EH (cell line): ENCODE measurements around the gene CSF1R.
A peak's percentile ranks its signal among the peaks of the same experiment; 100 is the strongest.

Experiments
- DNase-seq: peaks from one replicate; pipeline ENCODE4 v3.0.0-alpha.2; 2015; ENCODE audit warnings: low read depth

The CSF1R gene

DNA sequence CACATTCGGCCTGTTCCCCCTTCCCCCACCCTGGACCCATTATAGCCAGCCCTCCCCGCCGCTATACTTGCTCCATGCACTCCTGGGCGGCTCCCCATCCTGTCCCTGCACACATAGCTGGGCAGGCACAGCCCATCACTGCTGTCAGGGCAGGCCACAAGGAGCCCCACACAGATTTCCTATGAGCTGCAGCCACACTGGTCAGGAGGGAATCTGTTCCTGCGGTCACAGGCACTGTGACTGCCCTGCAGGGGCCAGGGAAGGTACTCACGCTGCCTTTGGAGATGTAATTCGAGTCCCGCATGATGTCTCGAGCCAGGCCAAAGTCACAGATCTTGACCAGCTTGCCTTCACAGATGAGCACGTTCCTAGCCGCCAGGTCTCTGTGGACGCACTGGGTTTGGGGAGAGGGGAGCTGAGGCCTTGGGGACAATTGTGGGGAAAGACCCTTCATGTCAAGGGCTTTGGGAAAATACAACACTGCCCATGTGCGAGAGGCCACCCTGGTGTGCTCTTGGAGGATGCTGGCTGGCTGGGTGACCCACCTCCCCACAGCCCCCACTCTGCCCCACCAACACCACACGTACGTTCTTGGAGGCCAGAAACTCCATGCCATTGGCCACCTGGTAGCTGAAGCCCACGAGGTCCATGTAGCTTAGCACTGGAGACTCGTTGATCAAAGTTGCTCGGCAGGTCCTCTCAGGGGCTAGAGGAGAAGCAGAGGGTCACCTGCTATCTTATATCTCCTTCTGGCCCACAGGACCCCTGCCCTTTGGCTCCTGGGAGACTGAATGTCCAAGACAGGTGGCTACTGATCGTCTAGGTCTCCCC lies 34.5 kb upstream of the CSF1R start:
- no peak for DNase-seq

- no peak for DNase-seq
These were observed 33.7 kb upstream of the CSF1R start for GRCh38 chr5:150120062-150120441.

DNA sequence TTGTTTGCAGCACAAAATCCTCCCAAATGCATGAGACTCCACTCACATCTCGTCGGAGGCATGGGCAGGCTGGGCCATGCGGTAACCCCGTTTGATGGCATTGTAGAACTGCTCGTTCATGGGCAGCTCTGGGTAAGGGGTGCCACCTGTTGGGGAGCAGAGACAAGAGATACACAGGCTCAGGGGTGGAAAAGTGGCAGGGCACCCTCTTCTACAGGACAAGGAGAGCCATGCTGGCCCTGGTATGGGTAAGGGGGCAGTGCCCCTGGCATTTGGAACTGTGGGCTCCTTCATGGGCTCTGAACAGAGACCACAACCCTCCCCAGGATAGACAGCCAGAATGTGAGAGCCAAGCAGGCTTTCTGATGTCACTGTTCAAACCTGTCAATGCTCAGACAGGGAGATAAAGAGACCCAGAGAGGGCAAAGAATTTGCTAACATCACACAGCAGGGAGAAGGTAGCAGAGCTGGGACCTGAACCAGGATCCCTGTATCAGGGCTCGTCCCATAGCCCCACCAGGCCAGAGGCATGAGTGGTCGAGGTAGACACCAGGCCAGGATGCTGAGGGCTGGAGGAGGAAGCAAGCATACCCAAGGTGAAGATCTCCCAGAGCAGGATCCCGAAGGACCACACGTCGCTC lies 33.2 kb upstream of the CSF1R start:
- no peak for DNase-seq

GRCh38 chr5:150118561-150119229 lies 32.3 kb upstream of the CSF1R start:
- no peak for DNase-seq

DNA sequence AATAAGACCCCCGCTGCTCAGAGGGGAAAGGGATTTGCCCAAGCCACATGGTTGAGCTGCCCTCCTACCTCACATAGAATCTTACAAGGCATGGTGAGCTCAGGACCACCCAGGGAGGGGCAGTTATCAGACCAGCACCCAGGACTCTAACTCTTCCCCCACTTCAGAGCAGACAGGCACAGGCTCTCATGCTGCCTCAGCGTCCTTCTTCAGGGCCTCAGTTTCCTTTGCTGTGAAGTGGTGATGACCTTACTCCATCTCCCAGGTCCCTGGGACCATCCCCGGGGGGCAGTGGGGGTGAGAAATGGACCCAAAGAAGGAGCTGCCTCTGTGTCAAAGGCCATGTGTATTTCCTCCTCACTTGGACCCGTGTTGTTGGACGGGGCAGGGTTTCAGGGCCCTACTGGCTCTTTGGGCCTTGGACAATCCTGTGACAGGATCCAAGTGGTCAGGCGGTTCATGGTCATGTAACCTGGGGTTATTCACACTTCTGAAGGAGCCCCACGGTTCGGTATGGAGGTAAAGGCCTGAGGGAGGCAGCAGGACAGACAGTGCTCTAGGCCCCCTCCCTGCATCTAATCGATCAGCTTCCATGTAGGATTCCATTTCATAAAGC lies 31.7 kb upstream of the CSF1R start:
- DNase-seq = peak; percentile 3

DNA sequence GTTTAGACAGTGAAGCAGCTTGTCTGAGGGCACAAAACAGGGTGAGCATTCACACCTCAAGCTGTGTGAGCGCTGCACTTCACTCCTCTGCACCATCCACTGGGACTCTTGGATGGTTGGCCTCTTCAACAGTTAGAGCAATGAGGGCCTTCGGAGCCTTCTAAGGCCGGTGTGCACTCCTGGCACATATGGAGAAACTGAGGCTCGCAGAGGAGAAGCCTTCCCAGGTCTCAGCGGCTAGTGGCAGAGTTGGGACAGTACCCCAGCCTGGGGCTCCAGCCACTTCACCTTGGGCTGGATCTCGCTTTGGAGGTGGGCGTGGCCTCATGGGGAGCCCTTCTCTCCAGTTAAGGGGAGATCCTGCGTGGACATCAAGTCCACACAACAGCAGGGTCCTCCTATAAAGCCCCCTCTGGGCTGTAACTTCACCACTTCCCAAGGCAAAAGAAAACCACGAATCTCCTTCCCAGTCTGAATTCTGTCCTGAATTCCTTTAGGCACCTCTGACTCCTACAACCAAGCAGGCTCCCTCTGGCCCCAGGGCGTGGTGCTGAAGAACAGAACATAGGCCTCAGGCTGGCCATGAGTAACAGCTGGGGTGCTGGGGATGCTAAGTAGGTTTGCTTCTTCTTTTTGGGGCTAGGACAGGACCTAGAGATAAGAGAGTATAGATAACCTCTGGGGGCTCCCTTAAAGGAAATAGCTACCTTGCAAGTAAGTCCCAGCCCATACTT lies 30.5 kb upstream of the CSF1R start:
- peak; percentile 67 for DNase-seq

GRCh38 chr5:150114773-150115408 lies 28.5 kb upstream of the CSF1R start:
- peak; percentile 13 for DNase-seq

- DNase-seq = peak; percentile 10
These were observed 27.8 kb upstream of the CSF1R start for GRCh38 chr5:150114102-150114641.

- peak; percentile 52 for DNase-seq
These were observed 26.8 kb upstream of the CSF1R start for GRCh38 chr5:150113047-150113744.

DNA sequence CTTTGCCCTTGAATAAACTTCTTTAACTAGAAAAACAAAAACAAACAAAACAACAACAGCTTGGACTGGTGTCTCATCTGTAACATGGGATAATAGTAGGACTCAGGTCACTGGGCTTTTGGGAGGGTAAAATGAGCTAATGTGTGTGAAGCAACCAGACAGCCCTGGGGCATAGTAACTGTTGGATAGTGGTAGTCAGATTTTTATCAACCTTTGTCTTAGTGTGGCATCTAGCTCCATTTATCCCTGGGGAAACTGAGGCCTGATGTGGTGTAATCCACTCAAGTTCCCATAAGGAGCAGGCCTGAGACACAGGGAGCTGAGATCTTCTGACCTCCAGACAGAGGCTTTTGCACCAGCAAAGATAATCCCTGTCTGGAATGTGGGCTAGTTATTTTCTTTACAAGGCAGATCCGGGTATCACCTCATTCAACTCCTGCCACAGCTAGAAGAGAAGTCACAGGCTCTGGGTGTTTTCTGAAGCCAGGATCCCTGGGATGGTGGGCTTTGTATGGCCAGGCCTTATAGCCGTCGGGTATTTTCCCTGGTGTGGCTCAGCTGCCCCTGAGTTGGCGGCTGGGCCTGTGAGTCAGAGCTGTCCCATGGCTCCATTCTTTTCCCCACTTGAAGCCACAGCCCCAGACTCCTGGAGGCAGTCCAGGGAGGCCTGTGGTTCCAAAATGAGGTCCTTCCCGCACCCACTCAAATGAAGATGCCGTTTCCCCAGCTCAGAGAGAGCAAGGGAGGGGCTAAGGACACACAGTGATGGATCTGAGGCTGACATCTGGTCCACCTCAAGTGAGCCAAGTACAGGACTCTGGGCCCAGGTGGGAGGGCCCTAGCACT lies 26.1 kb upstream of the CSF1R start:
- peak; percentile 98 for DNase-seq

- DNase-seq = peak; percentile 6
These were observed 24.8 kb upstream of the CSF1R start for GRCh38 chr5:150111122-150111521.

GRCh38 chr5:150109921-150110320 lies 23.6 kb upstream of the CSF1R start:
- peak; percentile 6 for DNase-seq

- peak; percentile 8 for DNase-seq
These were observed 22.6 kb upstream of the CSF1R start for GRCh38 chr5:150108711-150109514.

DNA sequence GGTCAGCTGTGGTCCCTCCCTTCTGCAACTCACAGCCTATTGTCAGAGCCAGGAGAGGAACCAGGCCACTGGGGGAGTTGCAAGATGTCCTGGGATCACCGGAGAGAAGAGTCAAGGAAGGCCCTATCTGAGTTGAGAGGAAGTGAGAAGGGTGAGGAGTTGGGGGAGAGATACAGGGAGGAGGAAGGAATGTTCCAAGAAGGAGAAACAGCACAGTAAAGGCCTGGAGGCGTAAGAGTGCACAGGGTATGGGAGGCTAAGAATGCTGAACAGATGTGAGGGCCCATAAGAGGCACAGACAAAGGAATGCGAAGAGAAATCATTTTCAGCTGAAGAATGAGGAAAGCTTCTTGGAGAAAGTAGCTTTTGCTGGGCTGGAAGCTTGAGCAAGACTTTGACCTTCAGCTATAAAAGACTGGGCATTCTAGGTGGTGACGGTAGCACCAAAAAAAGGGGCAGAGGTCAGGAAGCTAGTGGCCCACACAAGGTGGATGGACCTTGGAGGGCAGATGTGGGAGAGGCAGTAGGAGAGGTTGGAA lies 21.6 kb upstream of the CSF1R start:
- DNase-seq = peak; percentile 95

- DNase-seq = peak; percentile 12
These were observed 20.5 kb upstream of the CSF1R start for GRCh38 chr5:150106674-150107426.

DNA sequence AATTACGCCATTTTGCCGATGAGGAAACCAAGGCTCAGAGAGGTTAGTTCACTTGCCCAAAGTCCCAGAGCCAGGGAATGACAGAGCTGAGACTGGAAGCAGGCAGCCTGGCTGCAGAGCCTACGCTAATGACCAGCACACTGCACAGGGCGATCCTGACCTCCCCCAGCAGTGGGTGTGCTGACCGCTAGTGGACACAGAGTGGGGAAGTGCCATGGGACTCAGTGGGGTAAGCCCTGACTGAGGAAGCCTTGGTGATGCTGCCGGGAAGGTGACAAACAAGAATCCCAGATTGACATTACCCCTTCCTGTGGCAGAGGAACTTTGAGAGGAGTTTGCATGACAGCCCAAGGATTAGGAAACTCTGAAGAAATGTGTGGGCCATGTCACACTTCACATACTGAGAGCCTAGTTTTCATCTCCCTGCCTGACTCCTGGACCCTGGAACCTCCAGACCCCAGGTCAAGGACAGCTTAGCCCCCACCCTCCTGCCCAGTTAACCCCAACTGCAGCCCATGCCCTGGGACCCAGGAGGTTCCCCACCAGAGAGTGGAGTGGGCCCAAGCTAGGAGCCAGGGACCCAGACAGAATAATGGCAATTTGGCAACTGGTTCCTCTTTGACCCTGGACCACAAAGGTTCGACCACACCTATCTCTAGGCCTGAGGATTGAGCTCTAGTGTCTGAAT lies 19.7 kb upstream of the CSF1R start:
- DNase-seq = peak; percentile 3

DNA sequence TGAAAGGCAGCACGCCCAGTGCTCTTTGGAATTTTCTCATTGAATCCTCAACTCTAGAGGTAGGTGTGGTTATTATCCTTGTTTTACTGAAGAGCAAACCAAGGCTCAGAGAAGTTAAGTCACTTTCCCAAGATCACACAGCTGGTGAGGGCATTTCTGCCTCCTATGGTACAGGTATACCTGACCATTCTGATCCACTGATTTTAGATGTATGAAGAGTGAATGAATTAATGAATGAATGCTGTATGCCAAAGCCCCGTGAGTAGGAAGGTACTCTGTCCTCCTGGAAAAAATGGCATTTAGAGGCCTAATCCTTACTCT lies 18.2 kb upstream of the CSF1R start:
- no peak for DNase-seq
